ENCODE measurements around the gene FARP1. TPM values are rescaled to one million over a fixed set of nuclear protein-coding genes. Genes with fewer than 3 reads are reported as not detected.

The FARP1 gene
- total and polyA plus RNA-seq, 10 of the 15 experiments (the other 5 are each of a cell fraction or from before 2014, with no cell fraction given) = 0.17 to 6.9 (median 0.68) TPM

GRCh38 chr13:98439126-98439828, 296.4 kb downstream of the FARP1 start:
- H3K9ac ChIP-seq (ENCODE audit: control insufficient read depth, insufficient read depth, low read length) = no peak overlapping the region
- no peaks in the 10 kb centered on the region for H3K9me3 ChIP-seq (replicated peaks; ENCODE audit: control insufficient read depth, insufficient read depth, low read length)
- H3K4me3 ChIP-seq = no peak overlapping the region
- no peaks in the 10 kb centered on the region for H4K20me1 ChIP-seq (ENCODE audit: control insufficient read depth, insufficient read depth)
- POLR2A ChIA-PET = no interaction called here
- FAIRE-seq (no peak), ATAC-seq (no peak), DNase-seq (ENCODE audit: low read depth, low spot score) (no peak)
- H3K4me2 ChIP-seq (ENCODE audit: control insufficient read depth, insufficient read depth) = no peak overlapping the region
- intact Hi-C loops (cut with micrococcal nuclease; ENCODE audit: unreplicated experiment) (no loop called here), in situ Hi-C loops (cut with MboI) (no loop called here)
- H3K27ac ChIP-seq (ENCODE audit: control insufficient read depth, insufficient read depth) = no peak overlapping the region
- no TSS peak for BruUV-seq (replicated peaks)
- H3K79me2 ChIP-seq (ENCODE audit: control insufficient read depth, insufficient read depth, low read length) = no peaks in the 10 kb centered on the region
- no peak overlapping the region for H2AFZ ChIP-seq (ENCODE audit: control insufficient read depth, low read depth, low read length)
- WGBS (ENCODE audit: insufficient coverage, insufficient replicate concordance, low lambda C conversion rate, missing lambda C conversion rate) = 63% methylated on average over 29 of the region's 32 CpGs
- H3K4me1 ChIP-seq (ENCODE audit: control insufficient read depth, insufficient read depth, low read length) = no peaks in the 10 kb centered on the region
- H3K36me3 ChIP-seq (ENCODE audit: control insufficient read depth in 2 of 2, insufficient read depth in 2 of 2, low read length in 1 of 2) = no peaks in the 10 kb centered on the region
- CTCF ChIA-PET = interaction anchor here (1.5 kb wide), 1 partner anchor 234 kb away, joined by 4 read pairs; no protein-coding TSS in a partner anchor
- RAD21 ChIA-PET (ENCODE audit: unreplicated experiment) = no interaction called here
- TF ChIP-seq NRF1 (conservative IDR thresholded peaks at IDR 0.05; ENCODE audit: low read depth, low read length) = no peak
- TF ChIP-seq NFYB (IDR thresholded peaks at IDR 0.05; ENCODE audit: insufficient read depth, low read depth, low read length) = no peak
- no peak for TF ChIP-seq KAT2A (conservative IDR thresholded peaks at IDR 0.05; ENCODE audit: control insufficient read depth, low read depth, low read length)
- no peaks in the 10 kb centered on the region for H3K27me3 ChIP-seq (replicated peaks in 1 of 2; ENCODE audit: control insufficient read depth in 2 of 2, insufficient read depth in 2 of 2, low read length in 1 of 2)
- SMC1A ChIA-PET (ENCODE audit: uncharacterized antibody, unreplicated experiment) = interaction anchor here (1.0 kb wide), 1 partner anchor 583 kb away, joined by 3 read pairs; no protein-coding TSS in a partner anchor

- no peaks in the 10 kb centered on the region for H3K4me1 ChIP-seq (ENCODE audit: control insufficient read depth, insufficient read depth, low read length)
- H3K4me2 ChIP-seq (ENCODE audit: control insufficient read depth, insufficient read depth) = no peak overlapping the region
- ATAC-seq (no peak), FAIRE-seq (no peak), DNase-seq (ENCODE audit: low read depth, low spot score) (no peak)
- no peak overlapping the region for H2AFZ ChIP-seq (ENCODE audit: control insufficient read depth, low read depth, low read length)
- H4K20me1 ChIP-seq (ENCODE audit: control insufficient read depth, insufficient read depth) = no peaks in the 10 kb centered on the region
- no peak overlapping the region for H3K9ac ChIP-seq (ENCODE audit: control insufficient read depth, insufficient read depth, low read length)
- in situ Hi-C loops (cut with MboI) = loop anchor here (10.0 kb wide), 2 partner anchors 405 to 585 kb away; no protein-coding TSS in a partner anchor
- H3K36me3 ChIP-seq (ENCODE audit: control insufficient read depth in 2 of 2, insufficient read depth in 2 of 2, low read length in 1 of 2) = no peaks in the 10 kb centered on the region
- no peaks in the 10 kb centered on the region for H3K27me3 ChIP-seq (replicated peaks in 1 of 2; ENCODE audit: control insufficient read depth in 2 of 2, insufficient read depth in 2 of 2, low read length in 1 of 2)
- H3K27ac ChIP-seq (ENCODE audit: control insufficient read depth, insufficient read depth) = no peak overlapping the region
- H3K4me3 ChIP-seq = no peak overlapping the region
- no TSS peak for BruUV-seq (replicated peaks)
- WGBS (ENCODE audit: insufficient coverage, insufficient replicate concordance, low lambda C conversion rate, missing lambda C conversion rate) = 31% methylated on average over 16 of the region's 16 CpGs
- intact Hi-C loops (cut with micrococcal nuclease; ENCODE audit: unreplicated experiment) = no loop called here
- H3K9me3 ChIP-seq (replicated peaks; ENCODE audit: control insufficient read depth, insufficient read depth, low read length) = no peaks in the 10 kb centered on the region
- SMC1A ChIA-PET (ENCODE audit: uncharacterized antibody, unreplicated experiment) = interaction anchor here (1.0 to 2.0 kb wide), 2 partner anchors 213 to 584 kb away, joined by 3 to 5 read pairs; no protein-coding TSS in a partner anchor
- RAD21 ChIA-PET (ENCODE audit: unreplicated experiment) = no interaction called here
- POLR2A ChIA-PET = no interaction called here
- H3K79me2 ChIP-seq (ENCODE audit: control insufficient read depth, insufficient read depth, low read length) = no peaks in the 10 kb centered on the region
- CTCF ChIA-PET = interaction anchor here (9.1 kb wide), 1 partner anchor 214 kb away, joined by 135 read pairs; no protein-coding TSS in a partner anchor
- TF ChIP-seq ATF2 (IDR thresholded peaks at IDR 0.05; ENCODE audit: low read length) (no peak), ZNF592 (IDR thresholded peaks at IDR 0.05) (no peak), GATAD2B (conservative IDR thresholded peaks at IDR 0.05; ENCODE audit: low read depth) (no peak), RAD51 (IDR thresholded peaks at IDR 0.05) (no peak), NR2C1 (IDR thresholded peaks at IDR 0.05) (no peak), LARP7 (IDR thresholded peaks at IDR 0.05) (no peak), STAT1 (conservative IDR thresholded peaks at IDR 0.05) (no peak), RB1 (IDR thresholded peaks at IDR 0.05; ENCODE audit: borderline replicate concordance) (no peak), MTA2 (IDR thresholded peaks at IDR 0.05; ENCODE audit: low read depth) (no peak)
These were observed 297.0 kb downstream of the FARP1 start for GRCh38 chr13:98439896-98440295.
